ENCODE measurements around the gene PLVAP. TPM values are rescaled to one million over a fixed set of nuclear protein-coding genes. Genes with fewer than 3 reads are reported as not detected.

PLVAP gene, protein sequence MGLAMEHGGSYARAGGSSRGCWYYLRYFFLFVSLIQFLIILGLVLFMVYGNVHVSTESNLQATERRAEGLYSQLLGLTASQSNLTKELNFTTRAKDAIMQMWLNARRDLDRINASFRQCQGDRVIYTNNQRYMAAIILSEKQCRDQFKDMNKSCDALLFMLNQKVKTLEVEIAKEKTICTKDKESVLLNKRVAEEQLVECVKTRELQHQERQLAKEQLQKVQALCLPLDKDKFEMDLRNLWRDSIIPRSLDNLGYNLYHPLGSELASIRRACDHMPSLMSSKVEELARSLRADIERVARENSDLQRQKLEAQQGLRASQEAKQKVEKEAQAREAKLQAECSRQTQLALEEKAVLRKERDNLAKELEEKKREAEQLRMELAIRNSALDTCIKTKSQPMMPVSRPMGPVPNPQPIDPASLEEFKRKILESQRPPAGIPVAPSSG
- total RNA-seq (2014; rRNA removed; shearing (Covaris generic)), result not detected in 2 replicates

DNA sequence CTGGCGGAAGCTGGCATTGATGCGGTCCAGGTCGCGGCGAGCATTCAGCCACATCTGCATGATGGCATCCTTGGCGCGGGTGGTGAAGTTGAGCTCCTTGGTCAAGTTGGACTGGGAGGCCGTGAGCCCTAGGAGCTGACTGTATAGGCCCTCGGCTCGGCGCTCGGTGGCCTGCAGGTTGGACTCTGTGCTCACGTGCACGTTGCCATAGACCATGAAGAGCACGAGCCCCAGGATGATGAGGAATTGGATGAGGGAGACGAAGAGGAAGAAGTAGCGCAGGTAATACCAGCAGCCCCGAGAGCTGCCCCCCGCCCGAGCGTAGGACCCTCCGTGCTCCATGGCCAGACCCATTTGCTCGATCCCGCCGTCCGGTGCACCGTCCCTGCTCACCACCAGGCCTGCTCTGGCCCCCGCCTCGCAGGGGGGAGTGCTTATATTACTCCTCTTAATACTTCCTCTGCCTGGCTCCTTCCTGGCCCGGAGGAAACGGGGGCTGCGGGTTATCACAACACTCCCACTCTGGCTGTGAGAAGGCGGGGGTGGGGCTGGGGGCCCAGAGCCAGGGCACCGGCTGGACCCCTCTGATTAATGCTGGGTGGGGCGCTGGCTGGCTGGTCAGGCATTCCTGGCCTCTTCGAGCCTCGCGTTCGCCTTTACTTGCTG, at the start of gene PLVAP:
Gene PLVAP (minus strand): TSS at position 408 of the 666 bp plus-strand sequence. CDS start 54 bp downstream, at position 354.
- no peak for DNase-seq (ENCODE audit: low spot score)

DNA sequence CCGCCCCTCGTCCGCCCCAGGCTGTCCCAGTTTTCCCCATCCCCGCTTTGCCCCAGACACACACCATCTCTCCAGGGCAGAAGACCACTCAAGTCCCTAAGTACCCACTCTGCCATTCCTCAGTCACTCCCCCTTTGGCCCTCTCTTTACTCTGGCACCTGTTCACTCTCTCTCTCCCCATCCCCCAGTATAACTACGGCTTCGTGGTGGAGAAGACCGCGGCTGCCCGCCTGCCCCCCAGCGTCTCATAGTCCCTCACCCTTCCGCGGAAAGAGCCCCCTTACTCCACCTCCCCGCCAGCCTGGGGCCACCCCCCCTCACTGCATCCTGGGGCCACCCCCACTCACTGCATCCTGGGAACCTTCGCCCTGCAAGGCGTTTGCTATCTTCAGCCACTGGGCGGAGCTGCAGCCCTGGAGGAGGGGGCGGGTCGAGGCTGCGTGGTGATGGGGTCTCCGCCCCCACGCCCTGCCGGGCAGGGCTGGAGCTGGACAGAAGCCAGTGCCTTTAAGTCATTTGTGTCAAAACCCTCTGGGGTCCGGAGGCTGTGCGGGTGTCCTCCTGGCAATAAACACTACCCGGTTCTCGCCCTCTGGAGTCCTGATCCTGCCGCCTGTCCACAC, 47.7 kb upstream of the PLVAP start:
- DNase-seq (ENCODE audit: low spot score), result peak; percentile 22

DNA sequence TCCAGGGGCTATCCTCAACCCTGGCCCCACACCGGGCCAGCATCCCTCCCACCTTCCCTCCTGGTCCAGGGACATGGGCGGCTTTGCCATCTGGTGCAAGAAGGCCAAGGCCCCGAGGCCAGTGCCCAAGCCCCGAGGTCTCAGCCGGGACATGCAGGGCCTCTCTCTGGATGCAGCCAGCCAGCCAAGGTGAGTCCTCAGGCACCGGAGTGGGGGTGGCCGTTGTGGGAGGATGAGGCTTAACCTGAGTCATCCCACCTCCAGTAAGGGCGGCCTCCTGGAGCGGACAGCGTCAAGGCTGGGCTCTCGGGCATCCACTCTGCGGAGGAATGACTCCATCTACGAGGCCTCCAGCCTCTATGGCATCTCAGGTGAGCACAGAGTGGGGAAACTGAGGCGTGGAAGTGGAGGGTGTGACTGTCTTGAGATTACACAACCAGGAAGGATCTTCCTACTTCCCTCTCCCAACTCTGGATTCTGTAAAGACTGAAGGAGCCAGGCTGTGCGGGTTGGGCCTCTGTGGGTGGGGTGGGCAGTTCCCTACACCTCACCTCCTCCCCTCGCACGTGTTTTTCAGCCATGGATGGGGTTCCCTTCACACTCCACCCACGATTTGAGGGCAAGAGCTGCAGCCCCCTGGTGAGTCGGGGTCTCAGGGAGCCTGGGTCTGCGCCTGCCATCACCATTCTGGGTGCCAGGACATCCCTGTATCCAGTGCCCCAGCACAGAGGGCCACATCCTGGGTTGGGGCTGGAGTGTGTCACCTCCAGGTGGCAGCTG, 46.5 kb upstream of the PLVAP start:
- no peak for DNase-seq (ENCODE audit: low spot score)

DNA sequence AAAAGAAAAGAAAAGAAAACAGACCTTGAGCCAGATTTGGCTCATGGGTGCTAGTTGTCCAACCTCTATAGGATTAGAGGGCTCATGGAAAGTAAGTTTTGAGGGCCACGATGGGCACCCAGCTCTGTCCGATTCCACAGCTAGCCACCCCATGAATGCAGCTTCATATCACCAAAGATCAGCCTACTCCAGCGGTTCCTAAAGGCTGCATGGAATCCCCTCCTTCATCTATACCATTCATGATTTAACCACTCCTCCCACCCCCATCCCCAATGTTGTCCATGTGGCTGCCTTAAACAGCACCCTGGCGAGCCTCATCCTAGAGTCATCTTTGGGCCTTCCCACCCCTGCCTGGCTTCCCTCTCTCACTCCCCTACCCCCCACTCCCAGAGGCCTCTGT, 44.8 kb upstream of the PLVAP start:
- no peak for DNase-seq (ENCODE audit: low spot score)

DNA sequence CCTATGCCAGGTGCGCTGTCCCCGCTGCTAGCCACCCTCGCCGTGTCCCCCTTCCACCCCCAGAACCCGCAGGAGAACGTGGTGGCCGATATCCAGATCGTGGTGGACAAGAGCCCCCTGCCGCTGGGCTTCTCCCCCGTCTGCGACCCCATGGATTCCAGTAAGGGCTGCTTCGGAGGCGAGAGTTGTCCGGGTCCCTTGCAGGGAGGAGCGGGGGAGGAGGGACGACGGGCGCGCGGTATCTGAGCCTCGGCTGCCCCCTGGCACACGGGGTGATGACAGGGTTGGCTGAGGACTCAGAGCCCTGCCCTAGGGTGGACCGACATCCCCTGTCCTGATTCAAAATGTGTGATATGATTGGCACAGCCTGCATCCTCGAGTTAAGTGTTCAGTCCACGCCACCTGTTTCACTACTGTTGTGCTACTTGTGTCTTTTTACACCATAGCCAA, 43.4 kb upstream of the PLVAP start:
- peak; percentile 10 for DNase-seq (ENCODE audit: low spot score)

DNA sequence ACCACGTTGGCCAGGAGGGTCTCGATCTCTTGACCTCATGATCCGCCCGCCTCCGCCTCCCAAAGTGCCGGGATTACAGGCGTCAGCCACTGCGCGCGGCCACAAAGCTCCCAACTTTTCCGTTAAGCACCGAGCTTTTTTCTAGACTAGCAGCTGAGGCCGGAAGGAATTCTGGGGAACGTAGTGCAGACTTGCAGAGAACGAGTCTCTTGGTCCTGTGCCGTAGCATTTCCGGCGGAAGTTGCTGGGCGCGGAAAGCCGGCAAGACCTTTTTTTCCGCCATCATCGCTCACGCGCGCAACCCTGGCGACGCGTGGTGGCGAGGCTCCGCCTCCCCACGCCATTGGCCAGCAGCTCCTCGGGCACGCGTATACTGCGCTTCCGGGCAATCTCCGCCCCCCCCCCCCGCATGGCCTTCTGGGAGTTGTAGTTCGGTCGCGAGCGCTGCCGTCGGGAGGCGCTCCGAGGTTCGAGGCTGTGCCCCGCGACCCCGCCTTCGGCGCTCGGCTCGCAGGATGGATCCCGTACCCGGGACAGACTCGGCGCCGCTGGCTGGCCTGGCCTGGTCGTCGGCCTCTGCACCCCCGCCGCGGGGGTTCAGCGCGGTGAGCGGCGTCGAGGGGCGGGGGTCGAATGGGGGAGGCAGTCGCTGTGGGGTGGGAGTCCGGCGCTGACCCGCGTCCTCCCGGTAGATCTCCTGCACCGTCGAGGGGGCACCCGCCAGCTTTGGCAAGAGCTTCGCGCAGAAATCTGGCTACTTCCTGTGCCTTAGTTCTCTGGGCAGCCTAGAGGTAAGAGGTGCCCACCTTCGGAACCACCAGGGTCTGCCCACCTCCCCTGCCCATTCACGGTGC, 42.7 kb upstream of the PLVAP start, which contains the start of gene MVB12A:
Gene MVB12A (plus strand): TSS at position 427 of the 854 bp plus-strand sequence. CDS start 89 bp downstream, at position 516.
- peak; percentile 90 for DNase-seq (ENCODE audit: low spot score)

DNA sequence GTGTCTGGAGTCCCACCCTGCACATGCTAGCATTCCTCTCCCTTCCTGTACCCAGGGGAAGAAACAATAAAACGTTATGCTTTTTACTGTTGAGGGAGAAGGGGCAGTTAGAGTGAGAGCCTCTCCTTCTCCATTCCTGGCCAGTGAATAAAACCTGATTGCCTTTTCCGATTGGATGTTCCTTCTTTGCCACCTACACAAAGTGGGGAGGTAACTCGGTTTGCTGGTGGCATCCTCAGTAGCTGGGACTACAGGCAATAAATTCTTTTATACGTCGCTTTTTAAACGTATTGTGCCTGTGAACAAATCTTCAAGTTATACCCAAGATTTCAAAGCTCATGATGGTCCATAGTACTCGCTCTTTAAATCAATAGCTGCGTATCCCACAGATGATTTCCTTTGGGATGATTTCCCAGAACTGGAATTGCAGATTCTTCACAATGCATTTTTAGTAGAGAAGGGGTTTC, 42.0 kb upstream of the PLVAP start:
- DNase-seq (ENCODE audit: low spot score), result no peak

DNA sequence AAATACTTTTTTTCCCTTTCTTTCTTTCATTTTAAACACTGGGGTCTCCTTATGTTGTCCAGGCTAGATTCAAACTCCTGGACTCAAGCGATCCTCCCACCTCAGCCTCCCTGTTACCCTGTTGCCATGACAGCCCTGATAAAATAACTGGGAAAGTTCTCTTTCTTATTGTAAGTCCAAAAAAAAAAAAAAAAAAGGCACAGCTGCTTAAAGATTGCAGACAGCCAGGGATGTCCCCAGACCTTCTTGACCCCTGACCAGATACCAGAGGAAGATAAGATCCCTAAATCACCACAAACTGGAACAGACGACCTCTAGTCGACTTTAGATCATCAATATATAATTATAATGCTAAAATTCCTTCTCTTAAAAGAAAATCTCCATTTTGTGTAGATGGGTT, 41.6 kb upstream of the PLVAP start:
- DNase-seq (ENCODE audit: low spot score), result no peak

DNA sequence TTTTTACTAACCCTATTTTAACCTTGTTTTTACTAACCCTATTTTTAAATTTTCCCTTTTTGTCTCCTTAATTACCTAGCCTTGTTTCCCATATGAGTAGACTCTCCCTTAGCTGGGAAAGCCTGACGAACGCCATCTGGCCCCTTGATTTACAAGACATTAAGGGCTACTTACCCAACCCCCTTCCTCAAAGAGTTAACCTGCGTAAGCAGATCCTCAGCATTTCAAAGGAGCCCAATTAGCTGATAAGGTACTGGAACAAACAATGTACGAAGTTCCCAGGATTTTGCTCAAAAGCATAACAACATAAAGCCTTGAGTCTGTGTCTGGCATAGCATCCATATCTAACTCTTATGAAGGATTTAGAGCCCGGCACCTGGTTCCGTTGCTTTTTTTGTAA, 38.0 kb upstream of the PLVAP start:
- DNase-seq (ENCODE audit: low spot score), result no peak

DNA sequence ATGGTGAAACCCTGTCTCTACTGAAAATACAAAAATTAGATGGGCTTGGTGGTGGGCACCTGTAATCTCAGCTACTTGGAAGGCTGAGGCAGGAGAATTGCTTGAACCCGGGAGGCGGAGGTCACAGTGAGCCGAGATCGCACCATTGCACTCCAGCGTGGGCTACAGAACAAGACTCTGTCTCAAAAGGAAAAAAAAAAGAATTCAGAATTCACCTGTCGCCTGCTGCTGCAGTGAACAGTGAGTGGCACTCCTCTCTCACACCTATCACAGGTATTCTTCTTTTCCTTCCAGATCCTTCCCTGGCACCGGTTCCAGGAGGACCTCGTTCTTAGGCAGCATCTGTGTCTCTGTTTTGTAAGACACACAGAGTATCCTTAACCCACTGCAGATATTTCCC, 37.0 kb upstream of the PLVAP start:
- no peak for DNase-seq (ENCODE audit: low spot score)

DNA sequence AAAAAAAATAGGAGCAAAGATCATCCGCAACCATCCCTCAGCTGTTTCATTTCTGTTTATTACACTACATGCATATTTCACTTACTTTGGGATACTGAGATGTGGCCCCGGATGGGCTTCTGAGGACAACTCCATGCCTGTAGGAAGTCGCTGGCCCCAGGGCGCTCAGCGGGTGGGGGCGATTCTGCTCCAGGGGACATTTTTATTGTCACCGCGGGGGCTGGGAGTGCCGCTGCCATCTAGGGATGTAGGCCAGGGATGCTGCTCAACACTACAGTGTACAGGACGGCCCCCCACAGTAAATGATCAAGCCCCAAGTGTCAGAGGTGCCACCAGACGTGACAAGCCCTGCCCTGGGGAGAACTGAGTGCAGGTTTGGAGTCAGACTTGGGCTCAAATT, 34.7 kb upstream of the PLVAP start:
- DNase-seq (ENCODE audit: low spot score), result no peak

DNA sequence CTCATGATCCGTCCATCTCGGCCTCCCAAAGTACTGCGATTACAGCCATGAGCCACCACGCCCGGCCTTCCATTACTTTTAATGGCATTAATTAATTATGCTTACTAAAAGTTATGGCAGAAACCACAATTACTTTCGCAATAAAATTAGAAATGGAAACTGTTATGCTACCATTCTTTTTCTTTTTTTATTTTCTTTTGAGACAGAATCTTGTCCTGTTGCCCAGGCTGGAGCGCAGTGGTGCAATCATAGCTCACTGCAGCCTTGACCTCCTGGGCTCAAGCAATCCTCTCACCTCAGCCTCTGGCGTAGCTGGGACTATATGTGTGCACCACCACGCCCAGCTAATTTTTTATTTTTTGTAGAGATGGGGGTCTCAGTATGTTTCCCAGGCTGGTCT, 32.8 kb upstream of the PLVAP start:
- no peak for DNase-seq (ENCODE audit: low spot score)

DNA sequence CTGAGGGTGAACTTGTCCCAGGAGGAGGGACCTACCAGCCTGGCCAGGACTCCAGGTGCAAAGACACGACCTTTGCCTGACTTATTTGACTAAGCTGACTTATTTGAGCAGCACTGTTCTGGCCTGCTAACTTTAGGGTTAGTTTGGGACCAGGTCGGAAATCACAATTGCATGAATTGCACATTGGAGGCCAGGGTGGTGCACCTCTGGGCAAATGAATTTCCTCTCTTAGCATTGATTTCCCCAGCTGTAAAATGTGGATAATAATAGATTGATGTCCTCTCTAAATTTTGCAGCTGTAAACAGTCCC, 29.7 kb upstream of the PLVAP start:
- no peak for DNase-seq (ENCODE audit: low spot score)

DNA sequence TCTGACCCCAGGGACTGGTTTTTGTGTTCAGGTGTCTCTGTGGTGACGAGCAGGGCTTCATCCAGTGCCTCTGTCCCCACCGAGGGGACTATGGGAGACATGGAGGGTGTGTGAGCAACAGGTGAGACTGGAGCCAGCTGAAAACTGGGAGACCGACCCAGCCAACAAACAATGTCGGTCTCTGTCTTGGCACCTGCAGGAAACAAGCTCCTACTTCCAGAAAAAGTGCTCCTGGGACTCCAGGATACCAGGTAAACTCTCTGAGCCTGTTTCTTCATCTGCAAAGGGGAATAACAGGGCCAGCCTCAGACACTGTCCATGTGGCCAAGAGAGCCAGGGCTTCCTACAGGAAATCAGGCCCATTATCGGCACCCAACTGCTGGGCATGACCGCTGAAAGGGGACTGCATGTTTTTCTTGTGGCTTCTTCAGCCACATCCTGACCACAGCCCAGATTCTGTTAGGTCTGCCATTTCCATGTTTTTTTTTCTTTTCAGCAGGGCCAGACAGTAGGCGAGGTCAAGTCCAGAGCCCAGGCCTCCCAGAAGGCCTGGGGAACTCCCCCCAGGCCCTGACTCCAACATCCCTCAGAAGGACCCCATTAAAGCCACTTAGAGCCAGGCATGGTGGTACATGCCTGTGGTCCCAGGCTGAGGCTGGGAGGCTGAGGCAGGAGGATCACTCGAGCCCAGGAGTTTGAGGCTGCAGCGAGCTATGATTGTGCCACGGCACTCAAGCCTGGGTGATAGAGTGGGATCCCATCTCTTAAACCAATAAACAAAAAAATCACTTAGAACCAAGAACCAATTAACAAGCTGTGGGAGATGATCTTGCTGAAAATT, 29.1 kb upstream of the PLVAP start:
- no peak for DNase-seq (ENCODE audit: low spot score)

DNA sequence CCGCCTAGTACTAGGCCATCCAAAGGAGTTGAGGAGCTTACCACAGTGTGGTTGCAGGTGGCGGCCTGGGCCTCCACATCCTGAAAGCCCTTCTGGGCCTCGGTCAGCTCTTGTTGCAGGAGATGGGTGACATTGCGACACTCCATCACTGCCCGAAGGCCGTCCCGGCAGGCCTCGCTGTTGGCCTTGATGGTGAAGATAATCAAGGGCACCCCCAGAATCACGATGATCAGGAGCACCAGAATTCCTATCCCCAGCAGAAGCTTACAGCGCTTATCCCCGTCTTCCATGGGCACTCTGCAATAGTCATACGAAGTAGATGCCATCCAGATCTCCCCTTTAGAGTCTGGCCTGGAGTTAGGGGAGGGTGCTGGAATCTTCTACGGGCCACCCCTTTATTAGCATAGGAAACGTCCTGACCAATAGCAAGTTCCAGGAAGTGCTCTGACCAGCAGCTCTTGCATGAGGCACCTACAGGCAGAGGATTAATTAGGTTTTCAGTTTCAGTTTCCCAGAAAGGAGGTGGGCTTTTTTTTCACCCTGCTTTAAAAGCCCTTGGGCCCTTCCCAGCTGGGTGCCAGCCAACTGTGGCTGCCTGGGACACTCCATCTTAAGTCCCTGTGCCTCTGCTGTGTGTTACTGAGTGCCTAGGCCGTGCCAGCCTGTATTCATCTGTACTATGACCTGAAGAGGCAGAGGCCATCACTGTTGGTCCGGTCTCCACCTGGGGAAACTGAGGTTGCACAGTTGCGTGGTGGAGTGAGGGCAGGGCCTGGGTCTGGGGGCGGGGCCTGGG, 28.3 kb upstream of the PLVAP start, which contains the start of gene BST2:
Gene BST2 (minus strand): TSS at position 381 of the 796 bp plus-strand sequence. CDS start 55 bp downstream, at position 326.
- DNase-seq (ENCODE audit: low spot score), result peak; percentile 72

DNA sequence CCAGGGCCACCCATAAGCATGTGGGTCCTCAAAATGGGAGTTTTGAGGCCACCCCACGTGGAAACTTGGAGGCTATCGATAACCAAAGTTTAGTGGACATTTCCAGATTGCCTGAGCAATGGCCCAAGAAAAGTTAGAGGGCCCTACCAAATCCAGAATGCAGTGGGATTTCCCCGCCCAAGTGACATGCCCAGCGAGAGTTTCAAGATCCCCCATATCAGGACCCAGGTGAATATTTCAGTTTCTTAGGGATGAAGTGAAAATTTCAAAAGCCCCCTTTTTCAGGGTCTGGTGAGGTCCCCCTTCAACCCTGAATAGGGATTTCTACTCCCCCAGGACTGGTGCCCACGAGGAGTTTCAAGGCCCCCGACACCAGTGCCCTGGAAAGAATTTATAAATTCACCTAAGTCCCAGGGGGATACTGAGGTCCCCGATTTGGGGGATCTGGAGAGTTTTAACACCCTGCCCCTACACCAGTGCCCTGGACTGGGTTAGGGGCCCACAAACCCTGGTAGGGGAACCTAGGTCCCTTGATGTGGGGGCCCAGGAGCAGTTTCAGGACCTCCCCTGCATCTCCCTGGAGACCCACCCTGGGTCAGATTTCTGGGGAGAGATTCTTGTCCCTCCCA, 27.6 kb upstream of the PLVAP start:
- DNase-seq (ENCODE audit: low spot score), result no peak

DNA sequence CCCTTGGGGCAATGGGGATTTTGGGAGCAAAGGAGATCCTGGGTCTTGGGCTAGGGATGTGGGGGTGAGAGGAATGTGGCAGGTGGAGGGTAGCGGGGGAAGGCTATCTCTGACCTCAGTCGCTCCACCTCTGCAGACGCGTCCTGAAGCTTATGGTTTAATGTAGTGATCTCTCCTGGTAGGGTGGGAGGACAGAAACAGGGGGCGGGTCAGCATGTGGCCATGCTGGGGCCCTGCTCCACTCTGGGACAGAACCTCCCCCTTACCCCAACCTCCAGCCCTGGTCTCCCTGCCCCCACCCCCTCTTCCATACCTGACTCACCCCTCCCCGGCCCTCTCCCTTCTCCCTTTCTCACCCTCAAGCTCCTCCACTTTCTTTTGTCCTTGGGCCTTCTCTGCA, 26.9 kb upstream of the PLVAP start:
- no peak for DNase-seq (ENCODE audit: low spot score)
